WTC11 (cell line): Measurements from ENCODE around the gene MYO16.

Experiments used
- E2F1 ChIP-seq: sonication (generic); formaldehyde crosslinking; IDR thresholded peaks from 2 replicates; pipeline ENCODE4 v1.8.0; 2022; ENCODE audit warnings: mild to moderate bottlenecking, missing genetic modification reagents
- ELF4 ChIP-seq: sonication (generic); formaldehyde crosslinking; IDR thresholded peaks from 2 replicates; pipeline ENCODE4 v1.8.1; 2022; ENCODE audit warnings: low read depth, mild to moderate bottlenecking, moderate library complexity, missing genetic modification reagents
- FOXJ3 ChIP-seq: sonication (generic); formaldehyde crosslinking; IDR thresholded peaks from 2 replicates; pipeline ENCODE4 v1.9.0; 2021; ENCODE audit warnings: missing genetic modification reagents, mild to moderate bottlenecking, borderline replicate concordance
- IRF2 ChIP-seq: sonication (generic); formaldehyde crosslinking; IDR thresholded peaks from 2 replicates; pipeline ENCODE4 v1.8.0; 2022; ENCODE audit warnings: low read depth, missing genetic modification reagents, borderline replicate concordance
- KAT7 ChIP-seq: sonication (generic); formaldehyde crosslinking; IDR thresholded peaks from 2 replicates; pipeline ENCODE4 v1.8.1; 2023; ENCODE audit warnings: missing genetic modification reagents, mild to moderate bottlenecking, borderline replicate concordance
- NFATC4 ChIP-seq: fragments of 250-450 bp; sonication (Bioruptor Pico); IDR thresholded peaks from 2 replicates; pipeline ENCODE4 v1.9.0; 2021; ENCODE audit warnings: mild to moderate bottlenecking
- SMAD4 ChIP-seq: sonication (generic); formaldehyde crosslinking; IDR thresholded peaks from 2 replicates; pipeline ENCODE4 v1.8.0; 2022; ENCODE audit warnings: mild to moderate bottlenecking, missing genetic modification reagents
- TP53 ChIP-seq: sonication (generic); formaldehyde crosslinking; IDR thresholded peaks from 2 replicates; pipeline ENCODE4 v1.8.1; 2023; ENCODE audit warnings: mild to moderate bottlenecking, missing genetic modification reagents
- USF2 ChIP-seq: sonication (generic); formaldehyde crosslinking; IDR thresholded peaks from 2 replicates; pipeline ENCODE4 v1.8.1; 2023; ENCODE audit warnings: mild to moderate bottlenecking, missing genetic modification reagents, moderate library complexity
- ZBTB21 ChIP-seq: sonication (generic); formaldehyde crosslinking; IDR thresholded peaks from 2 replicates; pipeline ENCODE4 v1.8.1; 2023; ENCODE audit warnings: mild to moderate bottlenecking, missing genetic modification reagents, borderline replicate concordance
- ZNF121 ChIP-seq: sonication (generic); formaldehyde crosslinking; IDR thresholded peaks from 2 replicates; pipeline ENCODE4 v1.8.0; 2023; ENCODE audit warnings: missing genetic modification reagents
- TF ChIP-seq, protein P1 (sequence below): sonication (generic); formaldehyde crosslinking; IDR thresholded peaks from 2 replicates; pipeline ENCODE4 v1.8.1; 2023; ENCODE audit warnings: mild to moderate bottlenecking, missing genetic modification reagents
- TF ChIP-seq, protein P2 (sequence below): fragments of 200-600 bp; IDR thresholded peaks from 2 replicates; pipeline ENCODE4 v1.8.0; 2022; ENCODE audit warnings: antibody characterized with exemption
- TF ChIP-seq, protein P3 (sequence below): sonication (generic); formaldehyde crosslinking; IDR thresholded peaks from 2 replicates; pipeline ENCODE4 v1.8.0; 2022; ENCODE audit warnings: mild to moderate bottlenecking, missing genetic modification reagents

GRCh38 chr13:109205315-109205714 lies 575.9 kb downstream of the MYO16 start:
- no peak for TF ChIP-seq SMAD4 (CRISPR knock-in tag)
- TF ChIP-seq, protein P1, sequence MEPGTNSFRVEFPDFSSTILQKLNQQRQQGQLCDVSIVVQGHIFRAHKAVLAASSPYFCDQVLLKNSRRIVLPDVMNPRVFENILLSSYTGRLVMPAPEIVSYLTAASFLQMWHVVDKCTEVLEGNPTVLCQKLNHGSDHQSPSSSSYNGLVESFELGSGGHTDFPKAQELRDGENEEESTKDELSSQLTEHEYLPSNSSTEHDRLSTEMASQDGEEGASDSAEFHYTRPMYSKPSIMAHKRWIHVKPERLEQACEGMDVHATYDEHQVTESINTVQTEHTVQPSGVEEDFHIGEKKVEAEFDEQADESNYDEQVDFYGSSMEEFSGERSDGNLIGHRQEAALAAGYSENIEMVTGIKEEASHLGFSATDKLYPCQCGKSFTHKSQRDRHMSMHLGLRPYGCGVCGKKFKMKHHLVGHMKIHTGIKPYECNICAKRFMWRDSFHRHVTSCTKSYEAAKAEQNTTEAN, result no peak
- no peak for TF ChIP-seq ZNF121 (CRISPR knock-in tag)
- no peak for TF ChIP-seq KAT7 (CRISPR knock-in tag)
- no peak for TF ChIP-seq IRF2 (CRISPR knock-in tag)
- no peak for TF ChIP-seq FOXJ3
- no peak for TF ChIP-seq ELF4 (CRISPR knock-in tag)
- TF ChIP-seq NFATC4 (CRISPR knock-in tag), result no peak
- TF ChIP-seq, protein P2, sequence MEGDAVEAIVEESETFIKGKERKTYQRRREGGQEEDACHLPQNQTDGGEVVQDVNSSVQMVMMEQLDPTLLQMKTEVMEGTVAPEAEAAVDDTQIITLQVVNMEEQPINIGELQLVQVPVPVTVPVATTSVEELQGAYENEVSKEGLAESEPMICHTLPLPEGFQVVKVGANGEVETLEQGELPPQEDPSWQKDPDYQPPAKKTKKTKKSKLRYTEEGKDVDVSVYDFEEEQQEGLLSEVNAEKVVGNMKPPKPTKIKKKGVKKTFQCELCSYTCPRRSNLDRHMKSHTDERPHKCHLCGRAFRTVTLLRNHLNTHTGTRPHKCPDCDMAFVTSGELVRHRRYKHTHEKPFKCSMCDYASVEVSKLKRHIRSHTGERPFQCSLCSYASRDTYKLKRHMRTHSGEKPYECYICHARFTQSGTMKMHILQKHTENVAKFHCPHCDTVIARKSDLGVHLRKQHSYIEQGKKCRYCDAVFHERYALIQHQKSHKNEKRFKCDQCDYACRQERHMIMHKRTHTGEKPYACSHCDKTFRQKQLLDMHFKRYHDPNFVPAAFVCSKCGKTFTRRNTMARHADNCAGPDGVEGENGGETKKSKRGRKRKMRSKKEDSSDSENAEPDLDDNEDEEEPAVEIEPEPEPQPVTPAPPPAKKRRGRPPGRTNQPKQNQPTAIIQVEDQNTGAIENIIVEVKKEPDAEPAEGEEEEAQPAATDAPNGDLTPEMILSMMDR, result no peak
- no peak for TF ChIP-seq E2F1 (CRISPR knock-in tag)
- TF ChIP-seq, protein P3, sequence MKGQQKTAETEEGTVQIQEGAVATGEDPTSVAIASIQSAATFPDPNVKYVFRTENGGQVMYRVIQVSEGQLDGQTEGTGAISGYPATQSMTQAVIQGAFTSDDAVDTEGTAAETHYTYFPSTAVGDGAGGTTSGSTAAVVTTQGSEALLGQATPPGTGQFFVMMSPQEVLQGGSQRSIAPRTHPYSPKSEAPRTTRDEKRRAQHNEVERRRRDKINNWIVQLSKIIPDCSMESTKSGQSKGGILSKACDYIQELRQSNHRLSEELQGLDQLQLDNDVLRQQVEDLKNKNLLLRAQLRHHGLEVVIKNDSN (CRISPR knock-in tag), result no peak
- no peak for TF ChIP-seq ZBTB21 (CRISPR knock-in tag)
- no peak for TF ChIP-seq TP53
- no peak for TF ChIP-seq USF2
